GM23338 (cell line): ENCODE results near the gene IKZF1. TPM values are rescaled to one million over a fixed set of nuclear protein-coding genes. Genes with fewer than 3 reads are reported as not detected.

ENCODE experiments used
- ATAC-seq: fragments of 200-7000 bp; cut with Tn5 transposase; 3 replicates; pipeline ENCODE4 v1.9.1; 2020
- DNase-seq: peaks from one replicate; pipeline ENCODE4 v3.0.0-alpha.2; 2015; ENCODE audit warnings: low spot score
- H2AFZ ChIP-seq: fragments of 200-600 bp; sonication (generic); 2 replicates; pipeline ENCODE4 v1.8.0; 2016; ENCODE audit warnings: antibody characterized with exemption, mild to moderate bottlenecking, moderate library complexity
- H3F3A ChIP-seq: fragments of 200-600 bp; sonication (generic); replicated peaks from 2 replicates; pipeline ENCODE4 v1.8.0; 2017; ENCODE audit warnings: antibody characterized with exemption, mixed run types, low read depth
- H3K27ac ChIP-seq: fragments of 200-600 bp; sonication (generic); 2 replicates; pipeline ENCODE4 v1.6.1; 2016; ENCODE audit warnings: low read depth
- H3K27me3 ChIP-seq: fragments of 200-600 bp; sonication (generic); 2 replicates; pipeline ENCODE4 v1.8.0; 2016; ENCODE audit warnings: mild to moderate bottlenecking, mixed run types, moderate library complexity; ENCODE audit not compliant: insufficient read depth
- H3K36me3 ChIP-seq: fragments of 200-600 bp; sonication (generic); 2 replicates; pipeline ENCODE4 v1.8.0; 2016; ENCODE audit warnings: mild to moderate bottlenecking; ENCODE audit not compliant: insufficient read depth
- H3K4me1 ChIP-seq: fragments of 200-600 bp; sonication (generic); 2 replicates; pipeline ENCODE4 v1.8.0; 2016; ENCODE audit warnings: mild to moderate bottlenecking, moderate library complexity; ENCODE audit not compliant: insufficient read depth
- H3K4me2 ChIP-seq: fragments of 200-600 bp; sonication (generic); 2 replicates; pipeline ENCODE4 v1.7.1; 2017; ENCODE audit warnings: mixed run types
- H3K4me3 ChIP-seq: fragments of 200-600 bp; sonication (generic); 2 replicates; pipeline ENCODE4 v1.6.1; 2016; ENCODE audit warnings: mixed run types
- H3K79me2 ChIP-seq: fragments of 200-600 bp; sonication (generic); replicated peaks from 2 replicates; pipeline ENCODE4 v1.8.0; 2017; ENCODE audit warnings: mild to moderate bottlenecking; ENCODE audit not compliant: insufficient read depth
- H3K9me2 ChIP-seq: fragments of 200-600 bp; sonication (generic); 2 replicates; pipeline ENCODE4 v1.8.0; 2017; ENCODE audit not compliant: insufficient read depth
- H4K20me1 ChIP-seq: fragments of 200-600 bp; sonication (generic); replicated peaks from 2 replicates; pipeline ENCODE4 v1.8.0; 2017; ENCODE audit warnings: mild to moderate bottlenecking; ENCODE audit not compliant: insufficient read depth
- H3K27ac Mint-ChIP-seq: 2 replicates; pipeline ENCODE4 v1.8.0; 2020; ENCODE audit warnings: inconsistent platforms, mild to moderate bottlenecking, moderate library complexity, mixed read lengths
- H3K27me3 Mint-ChIP-seq: 3 replicates; pipeline ENCODE4 v1.8.0; 2022; ENCODE audit warnings: low read depth, mild to moderate bottlenecking, moderate library complexity, mixed read lengths, inconsistent platforms; ENCODE audit not compliant: insufficient read depth, poor library complexity
- H3K36me3 Mint-ChIP-seq: 3 replicates; pipeline ENCODE4 v1.8.0; 2021; ENCODE audit warnings: low read depth, mild to moderate bottlenecking, inconsistent platforms, moderate library complexity, mixed read lengths
- H3K4me1 Mint-ChIP-seq: 3 replicates; pipeline ENCODE4 v1.8.0; 2020; ENCODE audit warnings: mild to moderate bottlenecking, inconsistent platforms, mixed read lengths
- H3K4me3 Mint-ChIP-seq: 3 replicates; pipeline ENCODE4 v1.8.0; 2021; ENCODE audit warnings: moderate library complexity, mild to moderate bottlenecking, inconsistent platforms, mixed read lengths
- H3K9me3 Mint-ChIP-seq: 3 replicates; pipeline ENCODE4 v1.8.0; 2020; ENCODE audit warnings: moderate library complexity, mild to moderate bottlenecking, inconsistent platforms, mixed read lengths
- CREB1 ChIP-seq: fragments of 250-450 bp; sonication (Bioruptor Pico); IDR thresholded peaks from 2 replicates; pipeline ENCODE4 v1.5.0; 2020; ENCODE audit warnings: low read depth, mild to moderate bottlenecking, moderate library complexity
- CTCF ChIP-seq, 2 experiments: fragments of 200-600 bp in 1 of 2; sonication (generic) in 1 of 2; conservative IDR thresholded peaks; 2 replicates each; pipeline versions ENCODE4 v1.5.1 to v1.6.1; 2016 to 2017; ENCODE audit warnings: antibody characterized with exemption in 2 of 2, low read depth in 2 of 2, mild to moderate bottlenecking in 2 of 2, moderate library complexity in 1 of 2
- EZH2 ChIP-seq: fragments of 200-600 bp; sonication (generic); IDR thresholded peaks from one replicate; pipeline ENCODE4 v1.8.0; 2017; ENCODE audit warnings: antibody characterized with exemption, mild to moderate bottlenecking, low read depth; ENCODE audit not compliant: unreplicated experiment
- EZH2phosphoT487 ChIP-seq: fragments of 200-600 bp; sonication (generic); IDR thresholded peaks from one replicate; pipeline ENCODE4 v1.8.1; 2018; ENCODE audit warnings: antibody characterized with exemption; ENCODE audit not compliant: unreplicated experiment
- JUNB ChIP-seq: IDR thresholded peaks from one replicate; pipeline ENCODE4 v1.6.1; 2016; ENCODE audit warnings: antibody characterized with exemption; ENCODE audit not compliant: unreplicated experiment
- NANOG ChIP-seq: IDR thresholded peaks from 2 replicates; pipeline ENCODE4 v1.6.1; 2016; ENCODE audit warnings: antibody characterized with exemption, borderline replicate concordance
- POLR2AphosphoS5 ChIP-seq: IDR thresholded peaks from 2 replicates; pipeline ENCODE4 v1.6.1; 2016; ENCODE audit warnings: antibody characterized with exemption, low read depth
- STAT1 ChIP-seq: IDR thresholded peaks from one replicate; pipeline ENCODE4 v1.6.1; 2016; ENCODE audit warnings: antibody characterized with exemption; ENCODE audit not compliant: unreplicated experiment
- ZNF331 ChIP-seq: fragments of 250-450 bp; sonication (Bioruptor Pico); IDR thresholded peaks from 2 replicates; pipeline ENCODE4 v1.5.0; 2020; ENCODE audit warnings: low read depth, mild to moderate bottlenecking, moderate library complexity
- polyA plus RNA-seq: library from polyadenylated mRNA; unstranded; fragments of >200 nt; fragmentation: Nextera tagmentation; extraction: Ambion mirVana; gene quantifications from 2 replicates; pipeline ENCODE4 v1.2.1, GENCODE V29; 2016
- total RNA-seq: library from RNA; depleted of rRNA; stranded (reverse); fragments of >200 nt; shearing (Covaris generic); gene quantifications from 2 replicates; pipeline ENCODE4 v1.2.3, GENCODE V29; 2014

IKZF1 gene
- total and polyA plus RNA-seq, 2 experiments from 2014 or later: 0.57 to 1.8 TPM

- TF ChIP-seq CREB1 (CRISPR knock-in tag) (no peak), EZH2 (no peak)
Measured at GRCh38 chr7:50346545-50347497, 42.3 kb downstream of the IKZF1 start (continued).

GRCh38 chr7:50347693-50348092 is 43.2 kb downstream of the IKZF1 start:
- Histone ChIP-seq H3K36me3 (no peaks in the 10 kb centered on the region), H3F3A (no peaks in the 10 kb centered on the region), H4K20me1 (no peaks in the 10 kb centered on the region), H3K27ac (no peak overlapping the region), H3K4me2 (no peak overlapping the region), H3K4me3 (no peak overlapping the region), H3K9me2 (no peaks in the 10 kb centered on the region), H3K27me3 (no peaks in the 10 kb centered on the region), H3K79me2 (no peaks in the 10 kb centered on the region), H3K4me1 (peaks cover under 1% of the 10 kb centered on the region; the same call in 1 of the 2 replicates), H2AFZ (no peak overlapping the region; the same call in 1 of the 2 replicates)
- no peak overlapping the region for H3K27ac Mint-ChIP-seq
- DNase-seq: no peak
- TF ChIP-seq ZNF331 (CRISPR knock-in tag): no peak
- H3K4me3 Mint-ChIP-seq: no peak overlapping the region
- peaks cover 2% of the 10 kb centered on the region for H3K27me3 Mint-ChIP-seq
- H3K9me3 Mint-ChIP-seq: no peaks in the 10 kb centered on the region
- H3K36me3 Mint-ChIP-seq: no peaks in the 10 kb centered on the region
- H3K4me1 Mint-ChIP-seq: peaks cover 9% of the 10 kb centered on the region
- ATAC-seq: no peak

- Histone ChIP-seq H4K20me1 (no peaks in the 10 kb centered on the region), H3K9me2 (no peaks in the 10 kb centered on the region), H2AFZ (no peak overlapping the region), H3K27me3 (no peaks in the 10 kb centered on the region), H3K27ac (no peak overlapping the region), H3F3A (no peaks in the 10 kb centered on the region), H3K4me1 (no peaks in the 10 kb centered on the region), H3K4me3 (no peak overlapping the region), H3K79me2 (no peaks in the 10 kb centered on the region), H3K36me3 (no peaks in the 10 kb centered on the region), H3K4me2 (no peak overlapping the region)
- Mint-ChIP-seq H3K27ac (no peak overlapping the region), H3K36me3 (no peaks in the 10 kb centered on the region), H3K4me1 (peaks cover 2% of the 10 kb centered on the region; the same call in 1 of the 3 replicates), H3K9me3 (no peaks in the 10 kb centered on the region), H3K27me3 (no peaks in the 10 kb centered on the region), H3K4me3 (no peak overlapping the region)
- ATAC-seq (no peak), DNase-seq (no peak)
- no peak for TF ChIP-seq STAT1
- no peak for TF ChIP-seq POLR2AphosphoS5
- TF ChIP-seq CTCF (conservative IDR thresholded peaks at IDR 0.05; ENCODE audit: low read depth in 2 of 2): no peak
- TF ChIP-seq NANOG: no peak
- TF ChIP-seq JUNB: no peak
- TF ChIP-seq EZH2phosphoT487: no peak
Measured at GRCh38 chr7:50348469-50349162, 44.1 kb downstream of the IKZF1 start.
